Liver (tissue), 9 donors: Measurements from ENCODE around the gene LILRA2. TPM values are rescaled to one million over a fixed set of nuclear protein-coding genes. Genes with fewer than 3 reads are reported as not detected.

Experiments used
- DNase-seq: peaks from one replicate; pipeline ENCODE4 v3.0.0-alpha.2; 2017; ENCODE audit warnings: low spot score
- H3K27ac ChIP-seq, 2 donors: one replicate each; pipeline ENCODE4 v1.7.0; 2013; ENCODE audit warnings: inconsistent platforms in 2 of 2, low read length in 2 of 2, control low read depth in 1 of 2, low read depth in 1 of 2, mild to moderate bottlenecking in 1 of 2
- H3K27me3 ChIP-seq, 4 donors: one replicate each; pipeline versions ENCODE4 v1.6.1 to v1.7.0; 2013; ENCODE audit warnings: low read length in 3 of 4, inconsistent platforms in 1 of 4, mild to moderate bottlenecking in 1 of 4, moderate library complexity in 1 of 4; ENCODE audit not compliant: control insufficient read depth in 4 of 4, insufficient read depth in 4 of 4
- H3K36me3 ChIP-seq, 4 donors: one replicate each; pipeline versions ENCODE4 v1.6.1 to v1.7.0; 2013; ENCODE audit warnings: low read length in 3 of 4, mild to moderate bottlenecking in 3 of 4, low read depth in 1 of 4, moderate library complexity in 1 of 4; ENCODE audit not compliant: control insufficient read depth in 4 of 4, insufficient read depth in 3 of 4
- H3K4me1 ChIP-seq, 4 donors: one replicate each; pipeline versions ENCODE4 v1.6.1 to v1.7.0; 2013; ENCODE audit warnings: low read length in 3 of 4, mild to moderate bottlenecking in 3 of 4, moderate library complexity in 1 of 4; ENCODE audit not compliant: control insufficient read depth in 4 of 4, insufficient read depth in 4 of 4
- H3K4me3 ChIP-seq, 3 donors: one replicate each; pipeline versions ENCODE4 v1.6.1 to v1.7.0; 2013; ENCODE audit warnings: low read length in 3 of 3, control low read depth in 1 of 3, low read depth in 1 of 3, mild to moderate bottlenecking in 1 of 3
- H3K9ac ChIP-seq, 2 donors: one replicate each; pipeline ENCODE4 v1.7.0; 2013; ENCODE audit warnings: low read length in 2 of 2, mild to moderate bottlenecking in 2 of 2, moderate library complexity in 2 of 2, control low read depth in 1 of 2, low read depth in 1 of 2
- H3K9me3 ChIP-seq, 4 donors: one replicate each; pipeline versions ENCODE4 v1.6.1 to v1.7.0; 2013; ENCODE audit warnings: low read length in 3 of 4; ENCODE audit not compliant: control insufficient read depth in 4 of 4
- EGR1 ChIP-seq, 2 donors: IDR thresholded peaks; 2 replicates each; pipeline ENCODE4 v1.6.1; 2016 to 2018; ENCODE audit warnings: antibody characterized with exemption in 2 of 2, low read depth in 2 of 2
- FOXA1 ChIP-seq: IDR thresholded peaks from 2 replicates; pipeline ENCODE4 v1.6.1; 2016; ENCODE audit warnings: antibody characterized with exemption
- FOXA2 ChIP-seq: IDR thresholded peaks from 2 replicates; pipeline ENCODE4 v1.6.1; 2016; ENCODE audit warnings: antibody characterized with exemption
- GABPA ChIP-seq, 2 donors: IDR thresholded peaks in 1 of 2; conservative IDR thresholded peaks in 1 of 2; 2 replicates each; pipeline ENCODE4 v1.6.1; 2016; ENCODE audit warnings: antibody characterized with exemption in 2 of 2, mild to moderate bottlenecking in 1 of 2, moderate library complexity in 1 of 2
- HNF4A ChIP-seq, 2 donors: conservative IDR thresholded peaks; 2 replicates each; pipeline ENCODE4 v1.6.1; 2016; ENCODE audit warnings: antibody characterized with exemption in 2 of 2, mild to moderate bottlenecking in 2 of 2
- HNF4G ChIP-seq: IDR thresholded peaks from 2 replicates; pipeline ENCODE4 v1.6.1; 2016; ENCODE audit warnings: antibody characterized with exemption
- JUND ChIP-seq, 2 donors: IDR thresholded peaks; 2 replicates each; pipeline ENCODE4 v1.6.1; 2016; ENCODE audit warnings: antibody characterized with exemption in 2 of 2
- NR2F2 ChIP-seq: IDR thresholded peaks from 2 replicates; pipeline ENCODE4 v1.6.1; 2016; ENCODE audit warnings: antibody characterized with exemption
- RAD21 ChIP-seq, 2 donors: IDR thresholded peaks; 2 replicates each; pipeline ENCODE4 v1.6.1; 2016; ENCODE audit warnings: antibody characterized with exemption in 2 of 2, mild to moderate bottlenecking in 2 of 2
- RXRA ChIP-seq, 2 donors: IDR thresholded peaks; 2 replicates each; pipeline ENCODE4 v1.6.1; 2017 to 2018; ENCODE audit warnings: antibody characterized with exemption in 2 of 2, mild to moderate bottlenecking in 1 of 2
- TAF1 ChIP-seq: conservative IDR thresholded peaks from 2 replicates; pipeline ENCODE4 v1.6.1; 2016; ENCODE audit warnings: antibody characterized with exemption, mild to moderate bottlenecking
- YY1 ChIP-seq: IDR thresholded peaks from 2 replicates; pipeline ENCODE4 v1.6.1; 2016; ENCODE audit warnings: antibody characterized with exemption, mild to moderate bottlenecking
- ZBTB33 ChIP-seq: IDR thresholded peaks from 2 replicates; pipeline ENCODE4 v1.6.1; 2016; ENCODE audit warnings: antibody characterized with exemption
- WGBS: extraction: QIAGEN DNeasy Blood & Tissue Kit; methylation state at CpG from one replicate; pipeline ENCODE4 v1.1.7; 2013; 5-methylcytosine and 5-hydroxymethylcytosine counted together
- polyA plus RNA-seq, 2 donors: library from polyadenylated mRNA; stranded (reverse) in 1 of 2; unstranded in 1 of 2; fragments of 200-250 nt in 1 of 2; fragments of >200 nt in 1 of 2; fragmentation: Nextera tagmentation in 1 of 2; extraction: Ambion mirVana in 1 of 2; gene quantifications; one replicate each; pipeline versions ENCODE4 v1.2.1 to v1.2.3, GENCODE V29; 2013 to 2015
- total RNA-seq, 2 donors: library from RNA; depleted of rRNA; stranded (reverse); fragments of >200 nt; gene quantifications; one replicate each; pipeline ENCODE4 v1.2.3, GENCODE V29; 2014
- TF ChIP-seq, protein P1 (sequence below): fragments of 150-350 bp; IDR thresholded peaks from 2 replicates; pipeline ENCODE4 v1.5.1; 2017; ENCODE audit warnings: improper control_type of control experiment, low read depth, low read length; ENCODE audit not compliant: missing input control
- TF ChIP-seq, protein P2 (sequence below): IDR thresholded peaks from 2 replicates; pipeline ENCODE4 v1.6.1; 2016; ENCODE audit warnings: antibody characterized with exemption
- TF ChIP-seq, protein P3 (sequence below): IDR thresholded peaks from 2 replicates; pipeline ENCODE4 v1.6.1; 2016; ENCODE audit warnings: antibody characterized with exemption, mild to moderate bottlenecking
- donor health status: healthy.
- donor health status: healthy.
- donor health status: healthy.
- donor health status: healthy.
- donor health status: healthy.

The LILRA2 gene
- total and polyA plus RNA-seq, 4 donors: 1.3 to 8.2 (median 4.1) TPM

DNA sequence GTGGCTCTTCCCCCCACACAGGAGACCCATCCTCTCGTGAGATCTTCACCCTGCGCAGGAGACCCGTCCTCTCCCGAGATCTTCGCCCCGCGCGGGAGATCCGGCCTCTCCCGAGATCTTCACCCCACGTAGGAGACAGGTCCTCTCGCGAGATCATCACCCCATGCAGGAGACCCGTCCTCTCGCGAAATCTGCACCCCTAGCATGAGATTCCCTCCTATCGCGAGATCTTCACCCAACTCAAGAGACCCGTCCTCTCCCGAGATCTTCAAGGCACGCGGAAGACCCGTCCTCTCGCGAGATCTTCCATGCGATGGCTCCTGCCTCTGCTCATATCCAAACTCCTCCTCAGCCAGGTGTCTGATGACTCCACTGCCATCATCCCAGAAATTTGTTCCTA lies 46.6 kb upstream of the LILRA2 start:
- H3K36me3 ChIP-seq: no peaks in the 10 kb centered on the region
- H3K4me1 ChIP-seq: no peaks in the 10 kb centered on the region
- 89% methylated on average over 26 of the region's 26 CpGs for WGBS
- DNase-seq: no peak
- H3K27ac ChIP-seq: no peak overlapping the region
- H3K9me3 ChIP-seq: peaks cover 0 to 8% (median 3%) of the 10 kb centered on the region in 4 donors
- no peak overlapping the region for H3K4me3 ChIP-seq
- peaks cover 0 to 11% (median 0%) of the 10 kb centered on the region in 4 donors for H3K27me3 ChIP-seq
- no peak overlapping the region for H3K9ac ChIP-seq
- TF ChIP-seq FOXA2 (no peak), RXRA (IDR thresholded peaks at IDR 0.05) (no peak), TAF1 (no peak), FOXA1 (no peak), JUND (IDR thresholded peaks at IDR 0.05) (no peak), GABPA (IDR thresholded peaks at IDR 0.05 in 1 of 2, conservative IDR thresholded peaks at IDR 0.05 in 1 of 2) (no peak), HNF4G (no peak), YY1 (no peak), NR2F2 (no peak), HNF4A (conservative IDR thresholded peaks at IDR 0.05) (no peak), RAD21 (IDR thresholded peaks at IDR 0.05) (no peak), EGR1 (IDR thresholded peaks at IDR 0.05; ENCODE audit: low read depth in 2 of 2) (no peak), ZBTB33 (no peak)
- TF ChIP-seq, protein P1, sequence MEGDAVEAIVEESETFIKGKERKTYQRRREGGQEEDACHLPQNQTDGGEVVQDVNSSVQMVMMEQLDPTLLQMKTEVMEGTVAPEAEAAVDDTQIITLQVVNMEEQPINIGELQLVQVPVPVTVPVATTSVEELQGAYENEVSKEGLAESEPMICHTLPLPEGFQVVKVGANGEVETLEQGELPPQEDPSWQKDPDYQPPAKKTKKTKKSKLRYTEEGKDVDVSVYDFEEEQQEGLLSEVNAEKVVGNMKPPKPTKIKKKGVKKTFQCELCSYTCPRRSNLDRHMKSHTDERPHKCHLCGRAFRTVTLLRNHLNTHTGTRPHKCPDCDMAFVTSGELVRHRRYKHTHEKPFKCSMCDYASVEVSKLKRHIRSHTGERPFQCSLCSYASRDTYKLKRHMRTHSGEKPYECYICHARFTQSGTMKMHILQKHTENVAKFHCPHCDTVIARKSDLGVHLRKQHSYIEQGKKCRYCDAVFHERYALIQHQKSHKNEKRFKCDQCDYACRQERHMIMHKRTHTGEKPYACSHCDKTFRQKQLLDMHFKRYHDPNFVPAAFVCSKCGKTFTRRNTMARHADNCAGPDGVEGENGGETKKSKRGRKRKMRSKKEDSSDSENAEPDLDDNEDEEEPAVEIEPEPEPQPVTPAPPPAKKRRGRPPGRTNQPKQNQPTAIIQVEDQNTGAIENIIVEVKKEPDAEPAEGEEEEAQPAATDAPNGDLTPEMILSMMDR: no peak
- TF ChIP-seq, protein P2, sequence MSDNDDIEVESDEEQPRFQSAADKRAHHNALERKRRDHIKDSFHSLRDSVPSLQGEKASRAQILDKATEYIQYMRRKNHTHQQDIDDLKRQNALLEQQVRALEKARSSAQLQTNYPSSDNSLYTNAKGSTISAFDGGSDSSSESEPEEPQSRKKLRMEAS: no peak
- TF ChIP-seq, protein P3, sequence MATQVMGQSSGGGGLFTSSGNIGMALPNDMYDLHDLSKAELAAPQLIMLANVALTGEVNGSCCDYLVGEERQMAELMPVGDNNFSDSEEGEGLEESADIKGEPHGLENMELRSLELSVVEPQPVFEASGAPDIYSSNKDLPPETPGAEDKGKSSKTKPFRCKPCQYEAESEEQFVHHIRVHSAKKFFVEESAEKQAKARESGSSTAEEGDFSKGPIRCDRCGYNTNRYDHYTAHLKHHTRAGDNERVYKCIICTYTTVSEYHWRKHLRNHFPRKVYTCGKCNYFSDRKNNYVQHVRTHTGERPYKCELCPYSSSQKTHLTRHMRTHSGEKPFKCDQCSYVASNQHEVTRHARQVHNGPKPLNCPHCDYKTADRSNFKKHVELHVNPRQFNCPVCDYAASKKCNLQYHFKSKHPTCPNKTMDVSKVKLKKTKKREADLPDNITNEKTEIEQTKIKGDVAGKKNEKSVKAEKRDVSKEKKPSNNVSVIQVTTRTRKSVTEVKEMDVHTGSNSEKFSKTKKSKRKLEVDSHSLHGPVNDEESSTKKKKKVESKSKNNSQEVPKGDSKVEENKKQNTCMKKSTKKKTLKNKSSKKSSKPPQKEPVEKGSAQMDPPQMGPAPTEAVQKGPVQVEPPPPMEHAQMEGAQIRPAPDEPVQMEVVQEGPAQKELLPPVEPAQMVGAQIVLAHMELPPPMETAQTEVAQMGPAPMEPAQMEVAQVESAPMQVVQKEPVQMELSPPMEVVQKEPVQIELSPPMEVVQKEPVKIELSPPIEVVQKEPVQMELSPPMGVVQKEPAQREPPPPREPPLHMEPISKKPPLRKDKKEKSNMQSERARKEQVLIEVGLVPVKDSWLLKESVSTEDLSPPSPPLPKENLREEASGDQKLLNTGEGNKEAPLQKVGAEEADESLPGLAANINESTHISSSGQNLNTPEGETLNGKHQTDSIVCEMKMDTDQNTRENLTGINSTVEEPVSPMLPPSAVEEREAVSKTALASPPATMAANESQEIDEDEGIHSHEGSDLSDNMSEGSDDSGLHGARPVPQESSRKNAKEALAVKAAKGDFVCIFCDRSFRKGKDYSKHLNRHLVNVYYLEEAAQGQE: no peak

- WGBS: 47% methylated on average over 5 of the region's 5 CpGs
Measured at GRCh38 chr19:54530866-54531265, 42.7 kb upstream of the LILRA2 start.

More at GRCh38 chr19:54530866-54531265, 42.7 kb upstream of the LILRA2 start:
- no peak for DNase-seq
- no peaks in the 10 kb centered on the region for H3K4me1 ChIP-seq
- no peak overlapping the region for H3K4me3 ChIP-seq
- H3K9ac ChIP-seq: no peak overlapping the region
- peaks cover 0 to 8% (median 3%) of the 10 kb centered on the region in 4 donors for H3K9me3 ChIP-seq
- H3K27ac ChIP-seq: no peak overlapping the region
- H3K36me3 ChIP-seq: no peaks in the 10 kb centered on the region
- H3K27me3 ChIP-seq: peaks cover 0 to 20% (median under 1%) of the 10 kb centered on the region in 4 donors
- no peak for TF ChIP-seq FOXA1
- TF ChIP-seq, protein P3: no peak
